Suprapubic skin (tissue), 4 donors: ENCODE measurements around the gene NADSYN1.

Experiments
- CTCF ChIP-seq, 2 donors: fragments of 200-600 bp in 1 of 2; fragments of 450-650 bp in 1 of 2; sonication (generic) in 1 of 2; IDR thresholded peaks; one replicate each; pipeline ENCODE4 v1.5.1; 2016 to 2019; ENCODE audit warnings: antibody characterized with exemption in 2 of 2, mild to moderate bottlenecking in 1 of 2, moderate library complexity in 1 of 2
- EP300 ChIP-seq: sonication (generic); formaldehyde crosslinking; IDR thresholded peaks from one replicate; pipeline ENCODE4 v1.6.1; 2017; ENCODE audit warnings: antibody characterized with exemption
- POLR2AphosphoS5 ChIP-seq, 3 donors: sonication (generic); formaldehyde crosslinking; IDR thresholded peaks; one replicate each; pipeline ENCODE4 v1.6.1; 2017; ENCODE audit warnings: antibody characterized with exemption in 3 of 3

GRCh38 chr11:71421392-71421950 lies 31.5 kb upstream of the NADSYN1 start:
- no peak for TF ChIP-seq EP300
- TF ChIP-seq CTCF (IDR thresholded peaks at IDR 0.05), result no peak
- TF ChIP-seq POLR2AphosphoS5 (IDR thresholded peaks at IDR 0.05), result no peak
